GM12878 (cell line): ENCODE measurements around the gene TUBGCP3. TPM values are rescaled to one million over a fixed set of nuclear protein-coding genes. Genes with fewer than 3 reads are reported as not detected.

ENCODE experiments used
- ATAC-seq: fragments of 200-7000 bp; cut with Tn5 transposase; 3 replicates; pipeline ENCODE4 v1.9.1; 2020; ENCODE audit warnings: mild to moderate bottlenecking, moderate library complexity
- BruUV-seq: library from RNA; stranded (reverse); fragments of 400-500 nt; replicated peaks from 2 replicates; lab custom pipeline; 2021; lab: Mats Ljungman, UMichigan
- CTCF ChIA-PET: fragments of 300-600 bp; sonication (Branson Sonifier 250); formaldehyde crosslinking; extraction: SDS; loops from one replicate; lab custom pipeline; 2021; ENCODE audit warnings: inconsistent platforms; lab: Yijun Ruan, JAX
- POLR2A ChIA-PET: fragments of 350-600 bp; formaldehyde crosslinking; extraction: SDS; loops from one replicate; lab custom pipeline; 2021; ENCODE audit warnings: inconsistent platforms; lab: Charles Lee
- RAD21 ChIA-PET: fragments of 300-600 bp; sonication (Branson Sonifier 250); formaldehyde crosslinking; loops from one replicate; lab custom pipeline; 2023; ENCODE audit warnings: antibody characterized with exemption; ENCODE audit not compliant: unreplicated experiment; lab: Charles Lee
- SMC1A ChIA-PET: fragments of 300-600 bp; sonication (Branson Sonifier 250); formaldehyde crosslinking; loops from one replicate; lab custom pipeline; 2023; ENCODE audit not compliant: unreplicated experiment, uncharacterized antibody; lab: Charles Lee
- DNase-seq: peaks from one replicate; pipeline ENCODE4 v3.0.0-alpha.2; 2011; ENCODE audit warnings: low read depth, low spot score
- FAIRE-seq: peaks from 3 replicates; lab custom pipeline; 2011; peaks lifted over from hg19 to GRCh38; lab: Jason Lieb, UNC
- H2AFZ ChIP-seq: 2 replicates; pipeline ENCODE4 v1.6.0; 2011; ENCODE audit warnings: low read depth, low read length, control low read depth; ENCODE audit not compliant: control insufficient read depth
- H3K27ac ChIP-seq: 2 replicates; pipeline ENCODE4 v1.5.1; 2011; ENCODE audit warnings: control low read depth; ENCODE audit not compliant: control insufficient read depth, insufficient read depth
- H3K27me3 ChIP-seq, 2 experiments: replicated peaks in 1 of 2; 2 replicates each; pipeline versions ENCODE4 v1.6.0 to v1.6.1; 2011; ENCODE audit warnings: low read length in 1 of 2; ENCODE audit not compliant: control insufficient read depth in 2 of 2, insufficient read depth in 2 of 2
- H3K36me3 ChIP-seq, 2 experiments: 2 replicates each; pipeline ENCODE4 v1.5.1; 2011; ENCODE audit warnings: low read length in 1 of 2; ENCODE audit not compliant: control insufficient read depth in 2 of 2, insufficient read depth in 2 of 2
- H3K4me1 ChIP-seq: 2 replicates; pipeline ENCODE4 v1.6.1; 2011; ENCODE audit warnings: mild to moderate bottlenecking, low read length, moderate library complexity, mixed read lengths; ENCODE audit not compliant: control insufficient read depth, insufficient read depth
- H3K4me2 ChIP-seq: 2 replicates; pipeline ENCODE4 v1.6.0; 2011; ENCODE audit warnings: control low read depth; ENCODE audit not compliant: control insufficient read depth, insufficient read depth
- H3K4me3 ChIP-seq: fragments of 200-600 bp; sonication (generic); 2 replicates; pipeline ENCODE4 v1.5.1; 2016
- H3K79me2 ChIP-seq: 2 replicates; pipeline ENCODE4 v1.6.0; 2011; ENCODE audit warnings: low read length; ENCODE audit not compliant: control insufficient read depth, insufficient read depth
- H3K9ac ChIP-seq: 2 replicates; pipeline ENCODE4 v1.8.0; 2011; ENCODE audit warnings: low read length, control low read depth, mixed read lengths; ENCODE audit not compliant: control insufficient read depth, insufficient read depth
- H3K9me3 ChIP-seq: replicated peaks from 3 replicates; pipeline ENCODE4 v1.5.1; 2011; ENCODE audit warnings: mild to moderate bottlenecking, low read length; ENCODE audit not compliant: control insufficient read depth, insufficient read depth
- H4K20me1 ChIP-seq: 2 replicates; pipeline ENCODE4 v1.6.0; 2011; ENCODE audit not compliant: control insufficient read depth, insufficient read depth
- BCL11A ChIP-seq: IDR thresholded peaks from 2 replicates; pipeline ENCODE4 v1.6.1; 2011; ENCODE audit warnings: low read depth, low read length
- CHD4 ChIP-seq: fragments of 200-600 bp; sonication (generic); IDR thresholded peaks from 2 replicates; pipeline ENCODE4 v1.6.1; 2016; ENCODE audit warnings: mild to moderate bottlenecking
- EP300 ChIP-seq, 2 experiments: fragments of 150-350 bp in 1 of 2; IDR thresholded peaks; 2 replicates each; pipeline ENCODE4 v1.6.1; 2011 to 2012; ENCODE audit warnings: low read depth in 2 of 2, low read length in 2 of 2, borderline replicate concordance in 1 of 2, improper control_type of control experiment in 1 of 2, inconsistent platforms in 1 of 2; ENCODE audit not compliant: control insufficient read depth in 1 of 2
- MEF2A ChIP-seq: IDR thresholded peaks from 2 replicates; pipeline ENCODE4 v1.6.1; 2011; ENCODE audit warnings: low read depth, mild to moderate bottlenecking, low read length, moderate library complexity; ENCODE audit not compliant: insufficient read depth
- NKRF ChIP-seq: fragments of 450-650 bp; conservative IDR thresholded peaks from 2 replicates; pipeline ENCODE4 v1.6.1; 2017; ENCODE audit warnings: mild to moderate bottlenecking, moderate library complexity
- PAX5 ChIP-seq: IDR thresholded peaks from 2 replicates; pipeline ENCODE4 v1.6.1; 2011; ENCODE audit warnings: low read depth, low read length, borderline replicate concordance
- PKNOX1 ChIP-seq: fragments of 450-650 bp; IDR thresholded peaks from 2 replicates; pipeline ENCODE4 v1.6.1; 2016; ENCODE audit warnings: mild to moderate bottlenecking
- POLR2AphosphoS5 ChIP-seq: IDR thresholded peaks from 2 replicates; pipeline ENCODE4 v1.6.1; 2011; ENCODE audit warnings: mild to moderate bottlenecking, low read length, inconsistent platforms
- REST ChIP-seq: IDR thresholded peaks from 2 replicates; pipeline ENCODE4 v1.6.1; 2012; ENCODE audit warnings: mild to moderate bottlenecking, low read depth, low read length
- STAT1 ChIP-seq: fragments of 450-650 bp; conservative IDR thresholded peaks from 2 replicates; pipeline ENCODE4 v1.6.1; 2014; ENCODE audit warnings: antibody characterized with exemption, mild to moderate bottlenecking
- TCF7 ChIP-seq: IDR thresholded peaks from 2 replicates; pipeline ENCODE4 v1.6.1; 2014; ENCODE audit warnings: antibody characterized with exemption, borderline replicate concordance
- ZBED1 ChIP-seq: IDR thresholded peaks from 2 replicates; pipeline ENCODE4 v1.6.1; 2016; ENCODE audit warnings: borderline replicate concordance
- ZBTB33 ChIP-seq: fragments of 450-650 bp; IDR thresholded peaks from 2 replicates; pipeline ENCODE4 v1.6.1; 2017; ENCODE audit warnings: mild to moderate bottlenecking
- ZNF274 ChIP-seq: IDR thresholded peaks from one replicate; pipeline ENCODE4 v1.8.0; 2011; ENCODE audit not compliant: insufficient read length, insufficient read depth
- WGBS: methylation state at CpG from one replicate; pipeline ENCODE4 v1.1.6; 2016; ENCODE audit warnings: low lambda C conversion rate; ENCODE audit not compliant: insufficient replicate concordance, insufficient coverage; ENCODE audit errors: missing lambda C conversion rate; 5-methylcytosine and 5-hydroxymethylcytosine counted together
- in situ Hi-C: fragments of 300-500 bp; cut with MboI; formaldehyde crosslinking; loops from 9 replicates; pipeline ENCODE4 v1.14.3; 2018; ENCODE audit warnings: mixed read lengths
- intact Hi-C: fragments of 100-400 bp; cut with micrococcal nuclease; formaldehyde crosslinking; loops from one replicate; pipeline ENCODE4 v1.14.2; 2022; ENCODE audit not compliant: unreplicated experiment
- polyA plus RNA-seq, 11 experiments: library from polyadenylated mRNA; depleted of rRNA in 4 of 11; unstranded in 6 of 11; stranded (reverse) in 5 of 11; fragments of >200 nt; fragmentation: Nextera tagmentation in 4 of 11; fragmentation: Illumina TruSeq in 1 of 11; extraction: Ambion mirVana in 4 of 11; extraction: Trizol in 1 of 11; gene quantifications; 1 replicate in 1 of 11; 2 replicates in 10 of 11; pipeline versions ENCODE4 v1.2.1 to v1.2.3, GENCODE V29; 2011 to 2016; ENCODE audit warnings: inconsistent platforms in 2 of 11, missing spikeins in 2 of 11, low read depth in 1 of 11
- total RNA-seq, 4 experiments: library from RNA; depleted of rRNA in 3 of 4; stranded (reverse); fragments of >200 nt in 3 of 4; fragmentation: Illumina TruSeq in 1 of 4; extraction: Trizol in 1 of 4; gene quantifications; 2 replicates each; pipeline versions ENCODE4 v1.2.1 to v1.2.3, GENCODE V29; 2013 to 2021

TUBGCP3 gene
- total and polyA plus RNA-seq, 10 of the 15 experiments (the other 5 are each of a cell fraction or from before 2014, with no cell fraction given): 4.0 to 34.0 (median 22.6) TPM

GRCh38 chr13:112582263-112582662, 5.7 kb downstream of the TUBGCP3 start:
- CTCF ChIA-PET: interaction anchor here (1.6 kb wide), 1 partner anchor 24 kb away, joined by 4 read pairs; no protein-coding TSS in a partner anchor
- intact Hi-C loops: no loop called here
- RAD21 ChIA-PET: interaction anchor here (1.2 kb wide), 1 partner anchor 18 kb away, joined by 4 read pairs; no protein-coding TSS in a partner anchor
- no peak for FAIRE-seq
- POLR2A ChIA-PET: no interaction called here
- TF ChIP-seq NKRF: no peak
- TF ChIP-seq TCF7: no peak
- no peak for TF ChIP-seq PAX5
- no peak for TF ChIP-seq POLR2AphosphoS5
- TF ChIP-seq ZBTB33: no peak
- TF ChIP-seq STAT1: no peak
- TF ChIP-seq ZBED1: no peak
- TF ChIP-seq EP300 (IDR thresholded peaks at IDR 0.05; ENCODE audit: borderline replicate concordance in 1 of 2, control insufficient read depth in 1 of 2, low read depth in 2 of 2, low read length in 2 of 2): no peak
- TF ChIP-seq PKNOX1: no peak
- TF ChIP-seq BCL11A: no peak
- no peak for TF ChIP-seq REST
- no peak for TF ChIP-seq MEF2A
- TF ChIP-seq CHD4: no peak
- TF ChIP-seq ZNF274: no peak
- TF ChIP-seq, all 136 proteins: peak for 0
- Histone ChIP-seq H3K27ac (peak overlapping the region; percentile 17), H3K4me2 (peak overlapping the region; percentile 48), H3K27me3 (no peaks in the 10 kb centered on the region), H3K36me3 (no peaks in the 10 kb centered on the region; a peak in 1 of 4 replicates), H4K20me1 (no peaks in the 10 kb centered on the region), H3K4me3 (peak overlapping the region; percentile 43; the same call in 1 of the 2 replicates), H3K4me1 (peaks cover 14% of the 10 kb centered on the region), H3K9ac (no peak overlapping the region; the same call in 1 of the 2 replicates), H2AFZ (no peak overlapping the region), H3K9me3 (no peaks in the 10 kb centered on the region; the same call in 2 of the 3 replicates), H3K79me2 (peaks cover 88% of the 10 kb centered on the region)
- SMC1A ChIA-PET: no interaction called here
- DNase-seq: no peak
- BruUV-seq: no TSS peak
- in situ Hi-C loops: no loop called here
- 0 out of 3 replicates have a peak, but pooled peaks have one; percentile 3 for ATAC-seq
- WGBS: 51% methylated on average over 9 of the region's 9 CpGs
